ENCODE measurements around the gene ZNF367. TPM values are rescaled to one million over a fixed set of nuclear protein-coding genes. Genes with fewer than 3 reads are reported as not detected.

The ZNF367 gene
- total and polyA plus RNA-seq, 2 donors (not counting 1 experiment from before 2014, with no cell fraction given), result 1.3 to 2.2 TPM

DNA sequence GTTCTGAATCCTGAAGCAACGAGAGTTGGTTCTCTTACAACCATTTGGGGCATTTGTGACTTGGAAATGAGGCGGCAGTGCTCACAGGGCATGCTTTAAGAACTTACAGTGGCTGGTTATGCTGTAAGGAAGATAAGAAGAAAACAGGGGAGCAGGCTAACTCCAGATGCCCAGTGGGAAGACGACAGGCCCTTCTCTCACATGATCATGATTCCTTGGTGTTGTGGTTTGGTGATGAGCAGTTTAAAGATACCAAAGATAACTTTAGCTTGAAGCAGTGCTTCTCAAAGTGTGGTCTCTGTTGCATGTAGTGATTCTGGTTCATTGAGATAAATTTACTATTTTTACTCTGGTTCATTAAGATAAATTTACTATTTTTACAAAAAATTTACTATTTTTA lies 29.2 kb upstream of the ZNF367 start:
- ATAC-seq (ENCODE audit: low read depth), result no peak
- Histone ChIP-seq H3K4me3 (ENCODE audit: control extremely low read depth in 1 of 5, extremely low read depth in 1 of 5, insufficient read depth in 1 of 5, low read depth in 2 of 5, low read length in 4 of 5) (no peak overlapping the region), H3K36me3 (replicated peaks in 1 of 2; ENCODE audit: control extremely low read depth in 1 of 2, control insufficient read depth in 1 of 2, extremely low read depth in 1 of 2, insufficient read depth in 2 of 2, low read length in 1 of 2) (no peaks in the 10 kb centered on the region), H3K27me3 (replicated peaks in 1 of 4; ENCODE audit: control extremely low read depth in 1 of 4, control insufficient read depth in 3 of 4, insufficient read depth in 4 of 4, low read length in 3 of 4) (peaks cover 0 to 8% (median 0%) of the 10 kb centered on the region in 4 experiments), H4K20me1 (ENCODE audit: control insufficient read depth, insufficient read depth, low read length, poor library complexity, severe bottlenecking) (no peaks in the 10 kb centered on the region), H3K4me1 (ENCODE audit: control insufficient read depth in 2 of 2, insufficient read depth in 2 of 2, low read length in 2 of 2) (peaks cover 12 to 13% of the 10 kb centered on the region in 2 donors), H3K4me2 (replicated peaks; ENCODE audit: low read depth, low read length, poor library complexity, severe bottlenecking) (no peak overlapping the region), H2AFZ (ENCODE audit: insufficient read depth, low read depth, low read length, poor library complexity, severe bottlenecking) (no peak overlapping the region), H3K9ac (ENCODE audit: low read length) (no peak overlapping the region), H3K79me2 (ENCODE audit: control insufficient read depth, insufficient read depth, low read length) (peaks cover 6% of the 10 kb centered on the region), H3K9me3 (ENCODE audit: control extremely low read depth in 1 of 3, control insufficient read depth in 2 of 3, insufficient read depth in 1 of 3, low read length in 2 of 3) (no peaks in the 10 kb centered on the region), H3K27ac (ENCODE audit: low read length in 2 of 2) (no peak overlapping the region)
- intact Hi-C loops (cut with micrococcal nuclease), result loop anchor here (10.0 kb wide), 1 partner anchor 407 kb away; the partner anchor contains the start of gene ZNF782
- ChIA-PET POLR2A (interaction anchor here (0.6 kb wide), 1 partner anchor 124 kb away, joined by 3 read pairs; no protein-coding TSS in a partner anchor), CTCF (no interaction called here)
- DNase-seq, result no peak
- Mint-ChIP-seq H3K27me3 (peaks cover 7% of the 10 kb centered on the region), H3K27ac (no peak overlapping the region), H3K4me3 (no peak overlapping the region), H3K4me1 (peaks cover 13% of the 10 kb centered on the region), H3K9me3 (ENCODE audit: insufficient read depth) (no peaks in the 10 kb centered on the region)
- no peak for TF ChIP-seq EZH2 (IDR thresholded peaks at IDR 0.05; ENCODE audit: borderline replicate concordance, insufficient read depth, low read depth, low read length, poor library complexity, severe bottlenecking)
- TF ChIP-seq, protein P1, sequence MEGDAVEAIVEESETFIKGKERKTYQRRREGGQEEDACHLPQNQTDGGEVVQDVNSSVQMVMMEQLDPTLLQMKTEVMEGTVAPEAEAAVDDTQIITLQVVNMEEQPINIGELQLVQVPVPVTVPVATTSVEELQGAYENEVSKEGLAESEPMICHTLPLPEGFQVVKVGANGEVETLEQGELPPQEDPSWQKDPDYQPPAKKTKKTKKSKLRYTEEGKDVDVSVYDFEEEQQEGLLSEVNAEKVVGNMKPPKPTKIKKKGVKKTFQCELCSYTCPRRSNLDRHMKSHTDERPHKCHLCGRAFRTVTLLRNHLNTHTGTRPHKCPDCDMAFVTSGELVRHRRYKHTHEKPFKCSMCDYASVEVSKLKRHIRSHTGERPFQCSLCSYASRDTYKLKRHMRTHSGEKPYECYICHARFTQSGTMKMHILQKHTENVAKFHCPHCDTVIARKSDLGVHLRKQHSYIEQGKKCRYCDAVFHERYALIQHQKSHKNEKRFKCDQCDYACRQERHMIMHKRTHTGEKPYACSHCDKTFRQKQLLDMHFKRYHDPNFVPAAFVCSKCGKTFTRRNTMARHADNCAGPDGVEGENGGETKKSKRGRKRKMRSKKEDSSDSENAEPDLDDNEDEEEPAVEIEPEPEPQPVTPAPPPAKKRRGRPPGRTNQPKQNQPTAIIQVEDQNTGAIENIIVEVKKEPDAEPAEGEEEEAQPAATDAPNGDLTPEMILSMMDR (IDR thresholded peaks at IDR 0.05), result no peak
- WGBS (ENCODE audit: insufficient coverage), result 94% methylated on average over 2 of the region's 3 CpGs

DNA sequence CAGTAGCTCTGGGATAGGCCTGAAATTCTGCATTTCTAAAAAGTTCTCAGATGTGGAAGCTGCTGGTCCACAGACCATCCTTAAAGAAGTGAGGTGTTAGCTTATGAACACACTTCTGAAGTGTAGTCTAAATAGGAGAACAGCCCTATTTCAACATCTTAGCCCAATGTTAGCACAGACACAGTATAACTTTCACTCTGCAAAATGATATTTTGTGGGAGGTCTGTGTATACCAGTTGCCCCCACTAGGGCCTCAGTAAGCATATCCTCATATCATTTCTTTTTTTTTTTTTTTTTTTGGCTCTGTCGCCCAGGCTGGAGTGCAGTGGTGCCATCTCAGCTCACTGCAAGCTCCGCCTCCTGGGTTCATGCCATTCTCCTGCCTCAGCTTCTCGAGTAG lies 24.3 kb upstream of the ZNF367 start:
- TF ChIP-seq, protein P1 (IDR thresholded peaks at IDR 0.05), result no peak
- TF ChIP-seq EZH2 (IDR thresholded peaks at IDR 0.05; ENCODE audit: borderline replicate concordance, insufficient read depth, low read depth, low read length, poor library complexity, severe bottlenecking), result no peak
- ATAC-seq (ENCODE audit: low read depth), result no peak
- no peaks in the 10 kb centered on the region for H3K4me1 ChIP-seq (ENCODE audit: control insufficient read depth in 2 of 2, insufficient read depth in 2 of 2, low read length in 2 of 2)
- intact Hi-C loops (cut with micrococcal nuclease), result loop anchor here (10.0 kb wide), 1 partner anchor 412 kb away; the partner anchor contains the start of gene ZNF782
- Mint-ChIP-seq H3K27me3 (no peaks in the 10 kb centered on the region), H3K4me1 (no peaks in the 10 kb centered on the region), H3K27ac (no peak overlapping the region), H3K9me3 (ENCODE audit: insufficient read depth) (no peaks in the 10 kb centered on the region), H3K4me3 (no peak overlapping the region)
- no peaks in the 10 kb centered on the region for H3K36me3 ChIP-seq (replicated peaks in 1 of 2; ENCODE audit: control extremely low read depth in 1 of 2, control insufficient read depth in 1 of 2, extremely low read depth in 1 of 2, insufficient read depth in 2 of 2, low read length in 1 of 2)
- H4K20me1 ChIP-seq (ENCODE audit: control insufficient read depth, insufficient read depth, low read length, poor library complexity, severe bottlenecking), result no peaks in the 10 kb centered on the region
- CTCF ChIA-PET, result interaction anchor here (0.7 to 1.3 kb wide), 3 partner anchors 10 to 869 kb away, joined by 3 to 4 read pairs (median 4); no protein-coding TSS in a partner anchor
- H3K9ac ChIP-seq (ENCODE audit: low read length), result no peak overlapping the region
- no peak overlapping the region for H3K27ac ChIP-seq (ENCODE audit: low read length in 2 of 2)
- no peak for DNase-seq
- no peaks in the 10 kb centered on the region for H3K9me3 ChIP-seq (ENCODE audit: control extremely low read depth in 1 of 3, control insufficient read depth in 2 of 3, insufficient read depth in 1 of 3, low read length in 2 of 3)
- no peak overlapping the region for H3K4me2 ChIP-seq (replicated peaks; ENCODE audit: low read depth, low read length, poor library complexity, severe bottlenecking)
- H3K27me3 ChIP-seq (replicated peaks in 1 of 4; ENCODE audit: control extremely low read depth in 1 of 4, control insufficient read depth in 3 of 4, insufficient read depth in 4 of 4, low read length in 3 of 4), result no peaks in the 10 kb centered on the region
- no peaks in the 10 kb centered on the region for H3K79me2 ChIP-seq (ENCODE audit: control insufficient read depth, insufficient read depth, low read length)
- POLR2A ChIA-PET, result no interaction called here
- no peak overlapping the region for H2AFZ ChIP-seq (ENCODE audit: insufficient read depth, low read depth, low read length, poor library complexity, severe bottlenecking)
- H3K4me3 ChIP-seq (ENCODE audit: control extremely low read depth in 1 of 5, extremely low read depth in 1 of 5, insufficient read depth in 1 of 5, low read depth in 2 of 5, low read length in 4 of 5), result no peak overlapping the region
- no CpG with 5 or more reads among the region's 3 CpGs for WGBS (ENCODE audit: insufficient coverage)

Data from B cell (primary cell).